ENCODE data around the gene ALDOC.

- peak in 4 of 11 experiments; percentile 16 to 37 (median 28) for TF ChIP-seq CTCF (IDR thresholded peaks at IDR 0.05 in 8 of 11, conservative IDR thresholded peaks at IDR 0.05 in 3 of 11)
- no peak for TF ChIP-seq POLR2A (IDR thresholded peaks at IDR 0.05)
Measured at GRCh38 chr17:28549236-28550132, 27.2 kb downstream of the ALDOC start.
